Keratinocyte (primary cell): ENCODE data around the gene ITGB2. TPM values are rescaled to one million over a fixed set of nuclear protein-coding genes. Genes with fewer than 3 reads are reported as not detected.

Source experiments
- DNase-seq: peaks from one replicate; pipeline ENCODE4 v3.0.0-alpha.2; 2011; ENCODE audit warnings: low read depth, missing footprints, low spot score
- FAIRE-seq: peaks from 2 replicates; lab custom pipeline; 2011; peaks lifted over from hg19 to GRCh38; lab: Jason Lieb, UNC
- H2AFZ ChIP-seq: 2 replicates; pipeline ENCODE4 v1.6.0; 2012; ENCODE audit warnings: low read length, control low read depth, inconsistent platforms; ENCODE audit not compliant: control insufficient read depth
- H3K27ac ChIP-seq: 2 replicates; pipeline ENCODE4 v1.5.1; 2011; ENCODE audit warnings: low read length; ENCODE audit not compliant: control insufficient read depth, insufficient read depth
- H3K27me3 ChIP-seq: 3 replicates; pipeline ENCODE4 v1.6.0; 2011; ENCODE audit warnings: low read length; ENCODE audit not compliant: control insufficient read depth, insufficient read depth; ENCODE audit errors: extremely low read depth
- H3K36me3 ChIP-seq, 2 experiments: 2 replicates in 1 of 2; 3 replicates in 1 of 2; pipeline ENCODE4 v1.5.1; 2011; ENCODE audit warnings: low read length in 2 of 2, mild to moderate bottlenecking in 1 of 2; ENCODE audit not compliant: control insufficient read depth in 2 of 2, insufficient read depth in 2 of 2; ENCODE audit errors: extremely low read depth in 1 of 2
- H3K4me1 ChIP-seq: 3 replicates; pipeline ENCODE4 v1.5.1; 2011; ENCODE audit warnings: low read length; ENCODE audit not compliant: control insufficient read depth, insufficient read depth; ENCODE audit errors: extremely low read depth
- H3K4me2 ChIP-seq: 3 replicates; pipeline ENCODE4 v1.6.0; 2011; ENCODE audit warnings: low read depth, low read length; ENCODE audit not compliant: control insufficient read depth, insufficient read depth; ENCODE audit errors: extremely low read depth
- H3K4me3 ChIP-seq, 3 experiments: fragments of 200-600 bp in 1 of 3; sonication (generic) in 1 of 3; 2 replicates in 2 of 3; 3 replicates in 1 of 3; pipeline ENCODE4 v1.5.1; 2011 to 2016; ENCODE audit warnings: low read length in 3 of 3, mild to moderate bottlenecking in 3 of 3, control low read depth in 2 of 3, inconsistent platforms in 1 of 3, low read depth in 1 of 3, mixed read lengths in 1 of 3, mixed run types in 1 of 3, moderate library complexity in 1 of 3; ENCODE audit not compliant: control insufficient read depth in 2 of 3, insufficient read depth in 2 of 3; ENCODE audit errors: extremely low read depth in 1 of 3
- H3K79me2 ChIP-seq: 2 replicates; pipeline ENCODE4 v1.6.0; 2012; ENCODE audit warnings: low read length; ENCODE audit not compliant: control insufficient read depth, insufficient read depth
- H3K9ac ChIP-seq: 3 replicates; pipeline ENCODE4 v1.6.0; 2011; ENCODE audit warnings: low read length; ENCODE audit not compliant: control insufficient read depth, insufficient read depth; ENCODE audit errors: extremely low read depth
- H3K9me1 ChIP-seq: 3 replicates; pipeline ENCODE4 v1.6.0; 2011; ENCODE audit warnings: low read length; ENCODE audit not compliant: control insufficient read depth, insufficient read depth; ENCODE audit errors: extremely low read depth
- H3K9me3 ChIP-seq: 2 replicates; pipeline ENCODE4 v1.5.1; 2012; ENCODE audit warnings: low read depth, low read length; ENCODE audit not compliant: control insufficient read depth
- H4K20me1 ChIP-seq: 3 replicates; pipeline ENCODE4 v1.6.0; 2011; ENCODE audit warnings: low read length; ENCODE audit not compliant: control insufficient read depth, insufficient read depth; ENCODE audit errors: extremely low read depth
- EZH2 ChIP-seq: IDR thresholded peaks from one replicate; pipeline ENCODE4 v1.6.1; 2012; ENCODE audit warnings: inconsistent platforms, mild to moderate bottlenecking, low read length, moderate library complexity
- dilution Hi-C: fragments of 300-500 bp; cut with MboI; formaldehyde crosslinking; loops from one replicate; pipeline ENCODE4 v1.7.0; 2020; ENCODE audit warnings: low sequenced_read_pairs; ENCODE audit not compliant: extremely low pct_ligation_motif_present
- polyA plus RNA-seq, 5 experiments: library from polyadenylated mRNA; depleted of rRNA in 3 of 5; stranded (reverse) in 3 of 5; stranded (forward) in 1 of 5; unstranded in 1 of 5; fragments of >200 nt; gene quantifications; 1 replicate in 1 of 5; 2 replicates in 3 of 5; 3 replicates in 1 of 5; pipeline versions ENCODE4 v1.2.1 to v1.2.3, GENCODE V29; 2011 to 2012; ENCODE audit warnings: missing spikeins in 2 of 5, low read depth in 1 of 5, low replicate concordance in 1 of 5
- TF ChIP-seq, protein P1 (sequence below), 3 experiments: IDR thresholded peaks in 1 of 3; conservative IDR thresholded peaks in 1 of 3; optimal IDR thresholded peaks in 1 of 3; 2 replicates in 2 of 3; 3 replicates in 1 of 3; pipeline versions ENCODE3 to v1.5.1; 2011; ENCODE audit warnings: low read length in 3 of 3, mild to moderate bottlenecking in 3 of 3, moderate library complexity in 2 of 3, control low read depth in 1 of 3, inconsistent platforms in 1 of 3; ENCODE audit not compliant: insufficient read depth in 2 of 3; ENCODE audit errors: extremely low read depth in 1 of 3

ITGB2 gene
- polyA plus RNA-seq, 1 donor (not counting 4 experiments of a cell fraction or from before 2014, with no cell fraction given), result 0.55 TPM

DNA sequence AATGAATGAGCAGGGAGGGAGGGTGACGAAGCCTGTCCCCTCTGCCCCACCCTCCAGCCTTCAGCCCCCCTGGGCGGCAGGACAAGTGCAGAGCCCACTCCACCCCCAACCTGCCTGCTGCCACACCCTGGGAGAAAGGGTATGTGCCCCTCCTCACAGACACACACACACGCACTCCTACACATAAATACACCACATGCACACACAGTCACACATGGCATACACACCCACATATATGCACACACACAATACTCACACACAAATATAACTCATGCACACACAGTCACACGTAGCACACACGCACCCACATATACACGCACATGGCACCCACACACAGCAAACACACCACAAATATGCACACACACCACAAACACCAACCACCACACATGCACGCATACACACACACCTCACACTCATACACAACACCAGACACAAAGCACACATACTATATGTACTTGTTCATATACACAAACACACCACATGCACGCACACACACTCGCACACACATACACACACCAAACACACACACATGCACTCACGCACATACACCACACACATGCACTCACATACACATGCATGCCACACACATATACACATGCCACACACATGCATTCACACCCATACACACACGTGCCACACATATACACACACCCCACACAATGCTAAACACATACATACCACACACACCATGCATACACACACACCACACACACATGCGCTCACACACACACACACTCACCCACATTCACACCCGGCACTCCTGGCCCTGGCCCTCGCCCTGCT, 16.4 kb downstream of the ITGB2 start:
- Histone ChIP-seq H3K4me1 (no peaks in the 10 kb centered on the region), H3K9me3 (no peaks in the 10 kb centered on the region), H3K79me2 (no peaks in the 10 kb centered on the region), H3K27me3 (peaks cover 44% of the 10 kb centered on the region), H3K9ac (no peak overlapping the region), H3K4me3 (no peak overlapping the region), H2AFZ (no peak overlapping the region), H3K27ac (no peak overlapping the region), H3K36me3 (no peaks in the 10 kb centered on the region), H4K20me1 (no peaks in the 10 kb centered on the region), H3K4me2 (no peak overlapping the region), H3K9me1 (no peaks in the 10 kb centered on the region)
- no peak for DNase-seq
- FAIRE-seq, result no peak
- TF ChIP-seq, protein P1, sequence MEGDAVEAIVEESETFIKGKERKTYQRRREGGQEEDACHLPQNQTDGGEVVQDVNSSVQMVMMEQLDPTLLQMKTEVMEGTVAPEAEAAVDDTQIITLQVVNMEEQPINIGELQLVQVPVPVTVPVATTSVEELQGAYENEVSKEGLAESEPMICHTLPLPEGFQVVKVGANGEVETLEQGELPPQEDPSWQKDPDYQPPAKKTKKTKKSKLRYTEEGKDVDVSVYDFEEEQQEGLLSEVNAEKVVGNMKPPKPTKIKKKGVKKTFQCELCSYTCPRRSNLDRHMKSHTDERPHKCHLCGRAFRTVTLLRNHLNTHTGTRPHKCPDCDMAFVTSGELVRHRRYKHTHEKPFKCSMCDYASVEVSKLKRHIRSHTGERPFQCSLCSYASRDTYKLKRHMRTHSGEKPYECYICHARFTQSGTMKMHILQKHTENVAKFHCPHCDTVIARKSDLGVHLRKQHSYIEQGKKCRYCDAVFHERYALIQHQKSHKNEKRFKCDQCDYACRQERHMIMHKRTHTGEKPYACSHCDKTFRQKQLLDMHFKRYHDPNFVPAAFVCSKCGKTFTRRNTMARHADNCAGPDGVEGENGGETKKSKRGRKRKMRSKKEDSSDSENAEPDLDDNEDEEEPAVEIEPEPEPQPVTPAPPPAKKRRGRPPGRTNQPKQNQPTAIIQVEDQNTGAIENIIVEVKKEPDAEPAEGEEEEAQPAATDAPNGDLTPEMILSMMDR (optimal IDR thresholded peaks at IDR 0.05 in 1 of 3, IDR thresholded peaks at IDR 0.05 in 1 of 3, conservative IDR thresholded peaks at IDR 0.05 in 1 of 3; ENCODE audit: extremely low read depth in 1 of 3, insufficient read depth in 2 of 3, low read length in 3 of 3), result no peak
- TF ChIP-seq EZH2, result no peak
- dilution Hi-C loops, result no loop called here

DNA sequence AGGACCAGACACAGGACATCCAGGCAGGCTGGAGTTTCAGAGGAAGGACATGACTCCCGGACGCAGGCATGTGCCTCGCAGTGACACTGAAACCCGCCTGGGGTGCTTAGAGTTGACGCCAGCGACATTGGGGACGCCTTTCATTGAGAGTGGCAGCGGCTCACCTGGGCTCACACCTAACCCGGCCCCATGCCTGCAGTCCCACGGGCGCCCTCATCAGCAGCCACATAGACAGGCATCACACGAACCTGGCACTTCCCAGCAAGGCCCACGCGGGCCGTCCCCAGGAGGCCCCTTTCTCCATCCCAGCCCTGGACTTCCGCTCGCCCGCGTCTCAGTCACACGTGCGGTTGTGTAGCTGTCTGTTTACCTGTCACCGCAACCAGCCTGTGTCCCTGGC, 17.0 kb downstream of the ITGB2 start:
- no peaks in the 10 kb centered on the region for H3K9me3 ChIP-seq
- no peak for FAIRE-seq

More for the DNA sequence above, 17.0 kb downstream of the ITGB2 start:
- Histone ChIP-seq H3K9ac (no peak overlapping the region), H3K4me3 (no peak overlapping the region), H3K4me1 (no peaks in the 10 kb centered on the region), H2AFZ (no peak overlapping the region), H3K27ac (no peak overlapping the region), H3K79me2 (no peaks in the 10 kb centered on the region), H3K36me3 (no peaks in the 10 kb centered on the region), H4K20me1 (no peaks in the 10 kb centered on the region), H3K9me1 (no peaks in the 10 kb centered on the region), H3K4me2 (no peak overlapping the region), H3K27me3 (peaks cover 44% of the 10 kb centered on the region)
- no peak for DNase-seq
- TF ChIP-seq EZH2, result no peak
- TF ChIP-seq, protein P1 (optimal IDR thresholded peaks at IDR 0.05 in 1 of 3, IDR thresholded peaks at IDR 0.05 in 1 of 3, conservative IDR thresholded peaks at IDR 0.05 in 1 of 3; ENCODE audit: extremely low read depth in 1 of 3, insufficient read depth in 2 of 3, low read length in 3 of 3), result no peak
- dilution Hi-C loops, result no loop called here
